HL-60 (cell line): ENCODE measurements around the gene CCP110.

Experiments used
- DNase-seq, 2 experiments: peaks; one replicate each; pipeline ENCODE4 v3.0.0-alpha.2; 2010 to 2020; ENCODE audit warnings: low read depth in 1 of 2, low spot score in 1 of 2
- H3K27ac ChIP-seq: fragments of 250-450 bp; sonication (Bioruptor Pico); replicated peaks from 2 replicates; pipeline ENCODE4 v1.5.1; 2020; ENCODE audit warnings: mild to moderate bottlenecking, moderate library complexity
- H3K27me3 ChIP-seq: fragments of 250-450 bp; sonication (Bioruptor Pico); 2 replicates; pipeline ENCODE4 v1.5.1; 2021; ENCODE audit warnings: mild to moderate bottlenecking, moderate library complexity; ENCODE audit not compliant: insufficient read depth, poor library complexity, severe bottlenecking
- H3K4me3 ChIP-seq: replicated peaks from 2 replicates; pipeline ENCODE4 v1.5.1; 2011; ENCODE audit warnings: mild to moderate bottlenecking, control low read depth, low read length; ENCODE audit not compliant: insufficient read depth
- CTCF ChIP-seq: IDR thresholded peaks from one replicate; pipeline ENCODE4 v1.5.1; 2011; ENCODE audit warnings: low read length, control low read depth, inconsistent platforms; ENCODE audit not compliant: insufficient read depth
- GABPA ChIP-seq: IDR thresholded peaks from 2 replicates; pipeline ENCODE4 v1.6.1; 2012; ENCODE audit warnings: low read depth
- POLR2AphosphoS5 ChIP-seq: IDR thresholded peaks from 2 replicates; pipeline ENCODE4 v1.6.1; 2012; ENCODE audit warnings: low read depth
- SPI1 ChIP-seq: IDR thresholded peaks from 2 replicates; pipeline ENCODE4 v1.6.1; 2012; ENCODE audit warnings: low read depth, mild to moderate bottlenecking, borderline replicate concordance
- TF ChIP-seq, protein P1 (sequence below): IDR thresholded peaks from 2 replicates; pipeline ENCODE4 v1.6.1; 2012; ENCODE audit warnings: low read depth; ENCODE audit not compliant: insufficient replicate concordance

Gene CCP110

GRCh38 chr16:19601083-19601976 is 77.6 kb downstream of the CCP110 start:
- Histone ChIP-seq H3K27me3 (no peaks in the 10 kb centered on the region), H3K4me3 (no peak overlapping the region), H3K27ac (no peak overlapping the region)
- TF ChIP-seq SPI1 (no peak), POLR2AphosphoS5 (no peak), CTCF (no peak), GABPA (no peak)
- TF ChIP-seq, protein P1, sequence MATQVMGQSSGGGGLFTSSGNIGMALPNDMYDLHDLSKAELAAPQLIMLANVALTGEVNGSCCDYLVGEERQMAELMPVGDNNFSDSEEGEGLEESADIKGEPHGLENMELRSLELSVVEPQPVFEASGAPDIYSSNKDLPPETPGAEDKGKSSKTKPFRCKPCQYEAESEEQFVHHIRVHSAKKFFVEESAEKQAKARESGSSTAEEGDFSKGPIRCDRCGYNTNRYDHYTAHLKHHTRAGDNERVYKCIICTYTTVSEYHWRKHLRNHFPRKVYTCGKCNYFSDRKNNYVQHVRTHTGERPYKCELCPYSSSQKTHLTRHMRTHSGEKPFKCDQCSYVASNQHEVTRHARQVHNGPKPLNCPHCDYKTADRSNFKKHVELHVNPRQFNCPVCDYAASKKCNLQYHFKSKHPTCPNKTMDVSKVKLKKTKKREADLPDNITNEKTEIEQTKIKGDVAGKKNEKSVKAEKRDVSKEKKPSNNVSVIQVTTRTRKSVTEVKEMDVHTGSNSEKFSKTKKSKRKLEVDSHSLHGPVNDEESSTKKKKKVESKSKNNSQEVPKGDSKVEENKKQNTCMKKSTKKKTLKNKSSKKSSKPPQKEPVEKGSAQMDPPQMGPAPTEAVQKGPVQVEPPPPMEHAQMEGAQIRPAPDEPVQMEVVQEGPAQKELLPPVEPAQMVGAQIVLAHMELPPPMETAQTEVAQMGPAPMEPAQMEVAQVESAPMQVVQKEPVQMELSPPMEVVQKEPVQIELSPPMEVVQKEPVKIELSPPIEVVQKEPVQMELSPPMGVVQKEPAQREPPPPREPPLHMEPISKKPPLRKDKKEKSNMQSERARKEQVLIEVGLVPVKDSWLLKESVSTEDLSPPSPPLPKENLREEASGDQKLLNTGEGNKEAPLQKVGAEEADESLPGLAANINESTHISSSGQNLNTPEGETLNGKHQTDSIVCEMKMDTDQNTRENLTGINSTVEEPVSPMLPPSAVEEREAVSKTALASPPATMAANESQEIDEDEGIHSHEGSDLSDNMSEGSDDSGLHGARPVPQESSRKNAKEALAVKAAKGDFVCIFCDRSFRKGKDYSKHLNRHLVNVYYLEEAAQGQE, result no peak
- peak in 1 of 2 experiments; percentile 9 for DNase-seq
